GM15510 (cell line): ENCODE measurements around the gene EIF2S2.
A peak's percentile ranks its signal among the peaks of the same experiment; 100 is the strongest.

Experiments
- POLR2A ChIP-seq: IDR thresholded peaks from 3 replicates; pipeline ENCODE4 v1.6.1; 2011; ENCODE audit warnings: borderline replicate concordance; ENCODE audit not compliant: insufficient read length; ENCODE audit errors: extremely low read depth

The EIF2S2 gene

GRCh38 chr20:34112600-34113101 lies 608 bp upstream of the EIF2S2 start:
- TF ChIP-seq POLR2A = no peak

GRCh38 chr20:34110745-34111641 lies 1.1 kb downstream of the EIF2S2 start:
- no peak for TF ChIP-seq POLR2A

GRCh38 chr20:34110025-34110744 lies 1.9 kb downstream of the EIF2S2 start:
- TF ChIP-seq POLR2A = peak; percentile 1

- TF ChIP-seq POLR2A = no peak
Measured at GRCh38 chr20:34109442-34109841, 2.6 kb downstream of the EIF2S2 start.

GRCh38 chr20:34108616-34109174 lies 3.3 kb downstream of the EIF2S2 start:
- TF ChIP-seq POLR2A = no peak

GRCh38 chr20:34105978-34106675 lies 5.9 kb downstream of the EIF2S2 start:
- no peak for TF ChIP-seq POLR2A

- TF ChIP-seq POLR2A = no peak
Measured at GRCh38 chr20:34104059-34104458, 8.0 kb downstream of the EIF2S2 start.

GRCh38 chr20:34102342-34102741 lies 9.7 kb downstream of the EIF2S2 start:
- TF ChIP-seq POLR2A = no peak

- TF ChIP-seq POLR2A = no peak
Measured at GRCh38 chr20:34100576-34100975, 11.5 kb downstream of the EIF2S2 start.

- TF ChIP-seq POLR2A = no peak
Measured at GRCh38 chr20:34099675-34100074, 12.4 kb downstream of the EIF2S2 start.

- no peak for TF ChIP-seq POLR2A
Measured at GRCh38 chr20:34098570-34098969, 13.5 kb downstream of the EIF2S2 start.

GRCh38 chr20:34096699-34097444 lies 15.2 kb downstream of the EIF2S2 start:
- no peak for TF ChIP-seq POLR2A

GRCh38 chr20:34095825-34096224 lies 16.2 kb downstream of the EIF2S2 start:
- TF ChIP-seq POLR2A = no peak

GRCh38 chr20:34093895-34094294 lies 18.1 kb downstream of the EIF2S2 start:
- TF ChIP-seq POLR2A = no peak
